NCI-H446 treated with DMSO at 0.1 percent for 48 hours (cell line): ENCODE data around the gene MAGI1.

Source experiments
- DNase-seq: peaks from one replicate; lab custom pipeline; 2025; lab: John Stamatoyannopoulos, UW

The MAGI1 gene

GRCh38 chr3:65351753-65352152 lies 687.0 kb downstream of the MAGI1 start:
- no peak for DNase-seq

DNA sequence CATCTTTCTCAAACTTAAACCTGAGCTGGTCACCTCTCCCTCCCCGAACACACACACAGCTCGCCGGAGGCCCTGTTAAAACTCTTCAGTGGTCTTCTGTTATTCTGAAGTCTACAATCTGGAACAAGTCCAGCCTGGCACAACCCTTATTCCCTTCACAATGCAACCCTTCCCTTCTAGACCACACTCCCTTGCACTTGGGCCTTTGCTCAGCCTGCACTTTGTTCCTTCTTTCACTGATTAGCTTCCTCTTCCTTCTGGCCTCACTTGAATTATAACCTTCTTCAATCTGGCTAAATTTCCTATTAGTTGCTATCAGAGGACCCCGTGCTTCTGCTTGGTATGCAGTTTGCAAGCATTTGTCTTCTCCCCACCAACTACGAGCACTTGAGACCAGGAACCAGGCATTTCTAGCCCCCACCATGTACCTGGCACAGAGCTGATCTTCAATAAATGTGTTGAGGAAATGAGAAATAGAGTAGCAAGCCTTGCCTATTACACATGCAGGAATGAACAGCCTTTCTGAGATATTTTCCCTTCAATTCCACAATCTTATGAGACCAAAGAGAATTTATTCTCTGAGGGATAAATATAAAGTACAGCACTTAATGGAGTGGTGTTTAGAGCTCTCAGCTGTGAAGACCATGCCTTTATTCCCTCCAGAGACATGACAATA lies 687.8 kb downstream of the MAGI1 start:
- no peak for DNase-seq

- DNase-seq: no peak
Observed at GRCh38 chr3:65348398-65348995, 690.2 kb downstream of the MAGI1 start.

GRCh38 chr3:65347166-65347565 lies 691.6 kb downstream of the MAGI1 start:
- no peak for DNase-seq

GRCh38 chr3:65344846-65345245 lies 693.9 kb downstream of the MAGI1 start:
- no peak for DNase-seq

DNA sequence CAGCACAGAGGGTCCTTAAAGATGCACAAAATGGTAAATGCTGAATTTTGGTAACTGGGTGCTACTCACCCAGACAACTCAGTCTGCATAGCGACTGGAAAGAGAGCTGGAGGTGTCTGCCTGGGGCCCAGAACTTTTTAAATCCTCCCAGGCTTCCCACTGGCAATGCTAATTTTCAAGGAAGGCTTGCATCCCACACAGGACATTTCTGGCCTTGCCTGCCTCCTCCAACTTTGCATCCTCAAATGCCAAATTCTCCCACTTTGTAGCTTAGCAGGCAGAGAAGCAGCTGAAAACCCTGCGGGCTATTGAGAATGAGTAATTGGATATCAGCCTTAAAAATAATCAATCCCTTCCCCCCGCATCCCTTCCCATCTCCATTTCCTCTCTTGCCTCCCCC lies 694.3 kb downstream of the MAGI1 start:
- DNase-seq: no peak

GRCh38 chr3:65343736-65344135 lies 695.0 kb downstream of the MAGI1 start:
- no peak for DNase-seq

GRCh38 chr3:65343026-65343425 lies 695.7 kb downstream of the MAGI1 start:
- DNase-seq: no peak

DNA sequence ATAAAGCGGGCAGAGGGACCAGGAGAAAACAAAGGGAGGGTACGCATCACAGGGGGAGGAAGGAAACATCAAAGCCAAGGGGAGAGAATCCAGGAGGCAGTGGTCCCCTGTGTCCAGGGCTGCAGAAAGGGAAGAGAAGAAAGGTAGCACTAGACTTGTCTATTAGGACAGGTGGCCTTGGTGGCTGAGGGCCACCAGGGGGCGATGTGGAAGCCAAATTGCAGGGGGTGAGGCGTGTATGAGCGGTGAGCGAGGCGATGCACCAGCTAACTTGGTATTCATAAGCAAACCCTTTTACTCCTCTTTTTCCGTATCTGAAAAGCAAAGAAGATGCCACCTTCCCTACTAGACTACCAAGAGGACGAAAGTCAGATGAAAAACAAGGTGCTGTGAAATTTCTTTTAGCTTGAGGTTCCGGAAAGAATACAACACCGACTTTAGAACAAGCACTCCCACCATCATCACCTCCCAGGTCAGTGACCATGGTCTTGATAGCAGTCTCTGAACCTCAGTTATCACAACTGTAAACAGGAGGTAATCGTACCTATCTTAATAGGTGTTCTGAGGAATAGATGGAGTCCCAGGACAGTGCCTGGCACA lies 696.5 kb downstream of the MAGI1 start:
- no peak for DNase-seq

DNA sequence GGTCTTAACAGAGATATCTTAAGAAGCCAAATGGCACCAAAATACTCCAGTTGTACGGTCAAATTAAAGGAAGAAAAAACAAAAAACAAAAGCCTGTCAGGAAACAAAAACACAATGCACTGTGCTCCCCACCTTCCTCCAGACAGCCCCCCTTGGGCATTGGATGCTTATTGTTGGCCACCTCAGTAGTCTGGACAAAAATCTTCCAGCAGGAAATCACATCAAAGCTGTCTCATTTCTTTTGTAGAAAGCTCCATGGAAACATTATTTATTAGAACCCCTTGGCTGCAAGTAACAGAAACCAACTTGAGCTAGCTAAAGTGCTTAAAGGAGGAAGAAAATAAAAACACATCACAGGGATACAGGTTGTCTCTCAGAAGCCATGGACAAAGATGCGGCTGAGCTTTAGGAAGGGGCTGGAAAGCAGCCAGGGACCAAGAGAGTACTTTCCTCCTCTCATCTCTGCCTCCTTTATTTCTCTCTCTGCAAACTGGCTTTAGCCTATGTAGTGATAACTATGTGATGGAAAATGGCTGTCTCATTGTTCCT lies 699.5 kb downstream of the MAGI1 start:
- DNase-seq: no peak

GRCh38 chr3:65338571-65338970 lies 700.1 kb downstream of the MAGI1 start:
- DNase-seq: no peak

GRCh38 chr3:65335587-65335986 lies 703.1 kb downstream of the MAGI1 start:
- no peak for DNase-seq

- no peak for DNase-seq
Observed at GRCh38 chr3:65334045-65334665, 704.6 kb downstream of the MAGI1 start.

- no peak for DNase-seq
Observed at GRCh38 chr3:65331730-65332129, 707.0 kb downstream of the MAGI1 start.

DNA sequence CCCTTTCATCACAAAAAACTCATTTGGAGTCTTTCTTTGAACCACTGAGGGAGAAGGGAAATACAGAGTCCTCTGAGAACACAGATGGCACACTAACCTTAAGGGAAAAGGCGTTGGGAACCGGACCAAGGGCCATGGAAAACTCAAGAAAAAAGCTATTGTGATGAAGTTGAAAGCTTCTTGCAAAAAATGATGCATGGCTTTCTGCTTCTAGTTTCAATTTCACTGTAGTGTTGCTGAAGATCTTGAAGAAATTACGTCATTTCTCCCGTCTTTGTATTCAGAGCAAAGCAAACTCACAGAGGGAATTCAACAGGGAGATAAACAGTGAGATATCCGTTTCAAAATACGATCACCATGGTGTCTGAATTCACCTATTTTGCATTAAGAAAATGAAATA lies 708.6 kb downstream of the MAGI1 start:
- DNase-seq: no peak

GRCh38 chr3:65328148-65328547 lies 710.6 kb downstream of the MAGI1 start:
- no peak for DNase-seq

GRCh38 chr3:65326574-65326973 lies 712.1 kb downstream of the MAGI1 start:
- DNase-seq: no peak

GRCh38 chr3:65322910-65323309 lies 715.8 kb downstream of the MAGI1 start:
- no peak for DNase-seq

- no peak for DNase-seq
Observed at GRCh38 chr3:65318231-65318630, 720.5 kb downstream of the MAGI1 start.

GRCh38 chr3:65314916-65315315 lies 723.8 kb downstream of the MAGI1 start:
- no peak for DNase-seq

GRCh38 chr3:65314269-65314668 lies 724.4 kb downstream of the MAGI1 start:
- no peak for DNase-seq

- no peak for DNase-seq
Observed at GRCh38 chr3:65313666-65314065, 725.1 kb downstream of the MAGI1 start.

GRCh38 chr3:65305836-65306235 lies 732.9 kb downstream of the MAGI1 start:
- DNase-seq: no peak
